Lung (tissue), 12 donors: ENCODE results near the gene RPE. TPM values are rescaled to one million over a fixed set of nuclear protein-coding genes. Genes with fewer than 3 reads are reported as not detected.

ENCODE experiments used
- ATAC-seq: fragments of 200-7000 bp; cut with Tn5 transposase; one replicate; pipeline ENCODE4 v1.9.1; 2020; ENCODE audit warnings: moderate number of reproducible peaks; ENCODE audit not compliant: insufficient read depth, low FRiP score
- DNase-seq, 3 donors: peaks; one replicate each; pipeline ENCODE4 v3.0.0-alpha.2; 2013 to 2017
- H3K27ac ChIP-seq, 2 donors: one replicate each; pipeline ENCODE4 v1.5.1; 2013; ENCODE audit warnings: mild to moderate bottlenecking in 2 of 2, moderate library complexity in 2 of 2, control low read depth in 1 of 2, inconsistent platforms in 1 of 2, low read depth in 1 of 2, low read length in 1 of 2
- H3K27me3 ChIP-seq, 3 donors: one replicate each; pipeline ENCODE4 v1.5.1; 2013; ENCODE audit warnings: low read length in 2 of 3; ENCODE audit not compliant: control insufficient read depth in 3 of 3, insufficient read depth in 3 of 3
- H3K36me3 ChIP-seq, 4 donors: one replicate each; pipeline ENCODE4 v1.5.1; 2013; ENCODE audit warnings: low read length in 4 of 4, mild to moderate bottlenecking in 1 of 4, moderate library complexity in 1 of 4; ENCODE audit not compliant: control insufficient read depth in 4 of 4, insufficient read depth in 4 of 4
- H3K4me1 ChIP-seq, 5 donors: one replicate each; pipeline ENCODE4 v1.5.1; 2013; ENCODE audit warnings: low read length in 5 of 5, mild to moderate bottlenecking in 2 of 5, moderate library complexity in 1 of 5; ENCODE audit not compliant: control insufficient read depth in 5 of 5, insufficient read depth in 5 of 5
- H3K4me3 ChIP-seq: one replicate; pipeline ENCODE4 v1.5.1; 2013; ENCODE audit warnings: mild to moderate bottlenecking, control low read depth, moderate library complexity
- H3K9ac ChIP-seq, 2 donors: one replicate each; pipeline ENCODE4 v1.5.1; 2013; ENCODE audit warnings: low read length in 2 of 2, control low read depth in 1 of 2; ENCODE audit not compliant: insufficient read depth in 1 of 2
- H3K9me3 ChIP-seq, 4 donors: one replicate each; pipeline ENCODE4 v1.5.1; 2013; ENCODE audit warnings: low read length in 3 of 4, mild to moderate bottlenecking in 1 of 4, moderate library complexity in 1 of 4; ENCODE audit not compliant: control insufficient read depth in 4 of 4, insufficient read depth in 3 of 4
- WGBS, 2 donors: extraction: QIAGEN DNeasy Blood & Tissue Kit; methylation state at CpG; one replicate each; pipeline ENCODE4 v1.1.7; 2013; 5-methylcytosine and 5-hydroxymethylcytosine counted together
- polyA plus RNA-seq, 2 donors: library from polyadenylated mRNA; stranded (reverse); fragments of 200-250 nt; gene quantifications; one replicate each; pipeline ENCODE4 v1.2.1, GENCODE V29; 2013
- total RNA-seq, 2 donors: library from RNA; depleted of rRNA in 1 of 2; stranded (reverse); fragments of >200 nt in 1 of 2; gene quantifications; one replicate each; pipeline ENCODE4 v1.2.1, GENCODE V29; 2014 to 2021
- TF ChIP-seq, protein P1 (sequence below): IDR thresholded peaks from 2 replicates; pipeline ENCODE4 v1.5.1; 2012; ENCODE audit warnings: mild to moderate bottlenecking; ENCODE audit errors: control extremely low read depth, extremely low read depth
- donor health status: control.
- donor health status: control.
- donor health status: Bipolar disorder and iron deficiency.
- donor health status: healthy.
- donor health status: DM: yes; HTN: yes; CAD: no.

Gene RPE
- total and polyA plus RNA-seq, 4 donors = 12.5 to 72.2 (median 33.9) TPM

- Histone ChIP-seq H3K27ac (no peak overlapping the region), H3K36me3 (peaks cover 20 to 51% (median 31%) of the 10 kb centered on the region in 4 donors), H3K4me3 (no peak overlapping the region), H3K9me3 (no peaks in the 10 kb centered on the region), H3K9ac (no peak overlapping the region), H3K4me1 (no peaks in the 10 kb centered on the region), H3K27me3 (no peaks in the 10 kb centered on the region)
- TF ChIP-seq, protein P1, sequence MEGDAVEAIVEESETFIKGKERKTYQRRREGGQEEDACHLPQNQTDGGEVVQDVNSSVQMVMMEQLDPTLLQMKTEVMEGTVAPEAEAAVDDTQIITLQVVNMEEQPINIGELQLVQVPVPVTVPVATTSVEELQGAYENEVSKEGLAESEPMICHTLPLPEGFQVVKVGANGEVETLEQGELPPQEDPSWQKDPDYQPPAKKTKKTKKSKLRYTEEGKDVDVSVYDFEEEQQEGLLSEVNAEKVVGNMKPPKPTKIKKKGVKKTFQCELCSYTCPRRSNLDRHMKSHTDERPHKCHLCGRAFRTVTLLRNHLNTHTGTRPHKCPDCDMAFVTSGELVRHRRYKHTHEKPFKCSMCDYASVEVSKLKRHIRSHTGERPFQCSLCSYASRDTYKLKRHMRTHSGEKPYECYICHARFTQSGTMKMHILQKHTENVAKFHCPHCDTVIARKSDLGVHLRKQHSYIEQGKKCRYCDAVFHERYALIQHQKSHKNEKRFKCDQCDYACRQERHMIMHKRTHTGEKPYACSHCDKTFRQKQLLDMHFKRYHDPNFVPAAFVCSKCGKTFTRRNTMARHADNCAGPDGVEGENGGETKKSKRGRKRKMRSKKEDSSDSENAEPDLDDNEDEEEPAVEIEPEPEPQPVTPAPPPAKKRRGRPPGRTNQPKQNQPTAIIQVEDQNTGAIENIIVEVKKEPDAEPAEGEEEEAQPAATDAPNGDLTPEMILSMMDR = no peak
- DNase-seq = no peak
- WGBS, 2 donors = 59 to 80% methylated on average over 1 of the region's 1 CpG
- ATAC-seq = no peak
Observed at GRCh38 chr2:210020138-210020537, 17.7 kb downstream of the RPE start.

DNA sequence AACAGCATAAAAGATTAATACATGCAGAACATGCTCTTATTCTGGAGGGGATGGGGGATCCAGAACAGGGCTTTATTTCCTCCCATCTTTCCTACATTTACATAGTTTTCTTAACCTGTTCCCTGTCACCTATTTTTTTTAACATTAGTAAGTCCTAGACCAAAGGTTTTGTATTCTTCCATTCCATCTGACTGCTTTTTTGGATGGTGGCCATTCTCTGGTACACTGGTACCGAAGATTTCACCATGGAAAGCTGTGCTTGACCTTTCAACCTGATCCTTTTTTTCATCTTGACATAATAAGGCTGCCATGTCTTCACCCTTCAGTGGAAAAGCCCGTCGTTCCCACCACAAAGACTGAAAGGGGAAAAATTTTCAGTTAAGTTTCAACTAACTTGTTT is 20.4 kb downstream of the RPE start:
- H3K9me3 ChIP-seq = no peaks in the 10 kb centered on the region

GRCh38 chr2:210027608-210028007 is 25.2 kb downstream of the RPE start:
- Histone ChIP-seq H3K27me3 (no peaks in the 10 kb centered on the region), H3K4me3 (no peak overlapping the region), H3K9ac (no peak overlapping the region), H3K9me3 (no peaks in the 10 kb centered on the region), H3K36me3 (peaks cover 5 to 23% (median 10%) of the 10 kb centered on the region in 4 donors), H3K27ac (no peak overlapping the region), H3K4me1 (no peaks in the 10 kb centered on the region)
- 93 to 95% methylated on average over 2 of the region's 2 CpGs for WGBS, 2 donors
- DNase-seq (no peak), ATAC-seq (no peak)
- TF ChIP-seq, protein P1 = no peak

More for the DNA sequence above, 20.4 kb downstream of the RPE start:
- TF ChIP-seq, protein P1 = no peak
- WGBS, 2 donors = 87 to 93% methylated on average over 3 of the region's 3 CpGs
- H3K36me3 ChIP-seq = peaks cover 9 to 43% (median 20%) of the 10 kb centered on the region in 4 donors
- H3K27me3 ChIP-seq = no peaks in the 10 kb centered on the region
- H3K4me3 ChIP-seq = no peak overlapping the region
- H3K27ac ChIP-seq = no peak overlapping the region
- H3K9ac ChIP-seq = no peak overlapping the region
- DNase-seq = no peak
- no peaks in the 10 kb centered on the region for H3K4me1 ChIP-seq
- no peak for ATAC-seq

GRCh38 chr2:210028178-210028577 is 25.7 kb downstream of the RPE start:
- H3K36me3 ChIP-seq = peaks cover 3 to 18% (median 5%) of the 10 kb centered on the region in 4 donors
- 72 to 92% methylated on average over 2 of the region's 2 CpGs for WGBS, 2 donors
- H3K27me3 ChIP-seq = no peaks in the 10 kb centered on the region

More at GRCh38 chr2:210028178-210028577, 25.7 kb downstream of the RPE start:
- Histone ChIP-seq H3K9me3 (no peaks in the 10 kb centered on the region), H3K4me1 (no peaks in the 10 kb centered on the region), H3K4me3 (no peak overlapping the region), H3K9ac (no peak overlapping the region), H3K27ac (no peak overlapping the region)
- DNase-seq = no peak
- TF ChIP-seq, protein P1 = no peak
- ATAC-seq = no peak
